NCI-H187 treated with DMSO at 0.1 percent for 48 hours (cell line): ENCODE data around the gene ATP2B1.
"Not testable (repeated sequence)": the region's sequence is repeated elsewhere in the genome, so short reads cannot be mapped to it uniquely, and the experiment has no call there.

ENCODE experiments used
- DNase-seq: peaks from one replicate; lab custom pipeline; 2025; lab: John Stamatoyannopoulos, UW

Gene ATP2B1

GRCh38 chr12:89712706-89713105 is 4.1 kb upstream of the ATP2B1 start:
- no peak for DNase-seq

GRCh38 chr12:89710873-89711750 is 2.5 kb upstream of the ATP2B1 start:
- DNase-seq: no peak

GRCh38 chr12:89709995-89710872 is 1.6 kb upstream of the ATP2B1 start:
- DNase-seq: no peak

GRCh38 chr12:89709157-89709994 is 738 bp upstream of the ATP2B1 start:
- DNase-seq: peak; percentile 88

GRCh38 chr12:89707703-89708564 is 704 bp downstream of the ATP2B1 start:
- DNase-seq: no peak

GRCh38 chr12:89706986-89707702 is 1.5 kb downstream of the ATP2B1 start:
- no peak for DNase-seq

- no peak for DNase-seq
Observed at GRCh38 chr12:89706551-89706950, 2.1 kb downstream of the ATP2B1 start.

GRCh38 chr12:89704457-89704856 is 4.2 kb downstream of the ATP2B1 start:
- no peak for DNase-seq

DNA sequence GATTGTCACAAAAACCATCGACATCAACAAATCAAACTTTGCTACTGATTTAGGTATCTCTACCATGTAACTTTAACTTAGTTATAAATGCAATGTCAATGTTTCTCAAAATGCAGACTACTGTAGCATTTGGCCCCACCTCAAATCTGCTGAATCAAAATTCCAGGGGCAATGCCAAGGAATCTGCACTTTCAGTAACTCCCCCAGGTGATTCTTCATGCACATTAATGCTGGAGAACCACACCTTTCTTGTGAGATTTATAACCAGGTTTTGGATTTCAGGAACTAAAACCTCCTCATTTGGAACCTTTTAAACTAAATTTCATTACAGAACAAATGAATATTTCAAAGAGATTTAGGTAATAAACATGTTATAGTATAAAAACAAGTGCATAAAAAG is 4.9 kb downstream of the ATP2B1 start:
- no peak for DNase-seq

GRCh38 chr12:89702503-89702902 is 6.1 kb downstream of the ATP2B1 start:
- no peak for DNase-seq

GRCh38 chr12:89701606-89702206 is 6.9 kb downstream of the ATP2B1 start:
- DNase-seq: no peak

- no peak for DNase-seq
Observed at GRCh38 chr12:89700191-89700810, 8.3 kb downstream of the ATP2B1 start.

DNA sequence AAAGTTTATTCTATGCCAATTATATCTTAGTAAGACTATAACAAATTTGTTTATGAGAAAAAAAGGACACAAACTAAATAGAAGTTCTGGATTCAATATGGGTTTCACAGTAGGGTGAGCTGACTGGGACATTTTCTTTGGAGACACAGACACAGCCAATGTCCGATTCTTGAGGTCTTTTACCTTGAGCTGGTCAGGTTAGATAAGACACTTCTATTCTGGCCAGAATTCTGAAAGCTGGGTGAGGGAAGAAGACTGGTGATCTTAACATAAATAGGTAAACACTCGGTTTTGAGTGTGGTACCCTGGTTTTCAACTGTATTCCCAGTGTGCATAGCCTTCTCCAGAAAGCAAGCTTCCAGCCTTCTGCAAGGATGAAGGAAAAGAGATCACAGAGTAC is 10.0 kb downstream of the ATP2B1 start:
- DNase-seq: no peak

DNA sequence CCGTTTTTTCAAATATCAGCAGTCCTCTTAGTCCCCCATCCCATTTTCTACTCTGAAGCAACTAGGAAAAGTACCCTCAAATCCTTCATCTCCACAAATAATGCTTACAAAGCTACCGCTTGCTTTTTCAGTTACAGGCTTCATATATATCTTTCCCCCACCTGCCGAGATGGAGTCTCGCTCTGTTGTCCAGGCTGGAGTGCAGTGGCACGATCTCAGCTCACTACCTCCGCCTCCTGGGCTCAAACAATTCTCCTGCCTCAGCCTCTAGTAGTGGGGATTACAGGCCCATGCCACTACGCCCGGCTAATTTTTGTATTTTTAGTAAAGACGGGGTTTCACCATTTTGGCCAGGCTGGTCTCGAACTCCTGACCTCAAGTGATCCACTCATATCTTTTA is 10.9 kb downstream of the ATP2B1 start:
- not testable (repeated sequence) for DNase-seq

GRCh38 chr12:89697296-89697695 is 11.3 kb downstream of the ATP2B1 start:
- DNase-seq: no peak

GRCh38 chr12:89695830-89696229 is 12.8 kb downstream of the ATP2B1 start:
- no peak for DNase-seq

GRCh38 chr12:89695100-89695499 is 13.5 kb downstream of the ATP2B1 start:
- DNase-seq: no peak

- no peak for DNase-seq
Observed at GRCh38 chr12:89694542-89694941, 14.1 kb downstream of the ATP2B1 start.

- DNase-seq: no peak
Observed at GRCh38 chr12:89693639-89694202, 14.9 kb downstream of the ATP2B1 start.
